SK-N-SH (cell line): Measurements from ENCODE around the gene SCAMP5. TPM values are rescaled to one million over a fixed set of nuclear protein-coding genes. Genes with fewer than 3 reads are reported as not detected.

Experiments used
- CTCF ChIA-PET: fragments of 300-600, 350-600 bp; formaldehyde crosslinking; extraction: SDS; loops from one replicate; lab custom pipeline; 2021; lab: Yijun Ruan, JAX
- POLR2A ChIA-PET: fragments of 350-600 bp; sonication (Branson Sonifier 250); formaldehyde crosslinking; extraction: SDS; loops from one replicate; lab custom pipeline; 2020; ENCODE audit warnings: antibody characterized with exemption, inconsistent platforms; lab: Yijun Ruan, JAX
- DNase-seq: peaks from one replicate; pipeline ENCODE4 v3.0.0; 2012
- H2AFZ ChIP-seq: fragments of 200-600 bp; sonication (generic); 2 replicates; pipeline ENCODE4 v1.8.1; 2016; ENCODE audit warnings: antibody characterized with exemption, mild to moderate bottlenecking, low read depth
- H3F3A ChIP-seq: fragments of 200-600 bp; sonication (generic); replicated peaks from 2 replicates; pipeline ENCODE3; 2016; ENCODE audit warnings: antibody characterized with exemption, mild to moderate bottlenecking; ENCODE audit not compliant: insufficient read depth
- H3K27ac ChIP-seq, 2 experiments: fragments of 200-500 bp in 1 of 2; fragments of 200-600 bp in 1 of 2; sonication (Bioruptor generic) in 1 of 2; sonication (generic), shearing (Covaris generic) in 1 of 2; 2 replicates each; pipeline versions ENCODE4 v1.5.1 to v1.6.1; 2014 to 2016; ENCODE audit warnings: low read depth in 2 of 2, inconsistent platforms in 1 of 2, low read length in 1 of 2, mild to moderate bottlenecking in 1 of 2, mixed read lengths in 1 of 2
- H3K27me3 ChIP-seq: fragments of 200-600 bp; sonication (generic), shearing (Covaris generic); 2 replicates; pipeline ENCODE4 v1.6.1; 2016; ENCODE audit warnings: mixed run types; ENCODE audit not compliant: insufficient read depth
- H3K36me3 ChIP-seq, 2 experiments: fragments of 200-500 bp in 1 of 2; fragments of 200-600 bp in 1 of 2; sonication (Bioruptor generic) in 1 of 2; sonication (generic) in 1 of 2; replicated peaks in 1 of 2; 2 replicates each; pipeline versions ENCODE3 to v1.5.1; 2014 to 2016; ENCODE audit warnings: low read length in 1 of 2, mild to moderate bottlenecking in 1 of 2; ENCODE audit not compliant: insufficient read depth in 2 of 2, control insufficient read depth in 1 of 2
- H3K4me1 ChIP-seq, 2 experiments: fragments of 200-500 bp in 1 of 2; fragments of 200-600 bp in 1 of 2; sonication (Bioruptor generic) in 1 of 2; sonication (generic), shearing (Covaris generic) in 1 of 2; 2 replicates each; pipeline versions ENCODE4 v1.5.1 to v1.6.1; 2014 to 2016; ENCODE audit warnings: low read depth in 1 of 2, low read length in 1 of 2, mixed run types in 1 of 2; ENCODE audit not compliant: insufficient read depth in 2 of 2, control insufficient read depth in 1 of 2
- H3K4me2 ChIP-seq: fragments of 200-600 bp; sonication (generic), shearing (Covaris generic); 2 replicates; pipeline ENCODE4 v1.6.1; 2017; ENCODE audit warnings: mixed run types
- H3K4me3 ChIP-seq, 2 experiments: fragments of 200-500 bp in 1 of 2; fragments of 200-600 bp in 1 of 2; sonication (Bioruptor generic) in 1 of 2; sonication (generic), shearing (Covaris generic) in 1 of 2; 2 replicates each; pipeline versions ENCODE4 v1.5.1 to v1.8.1; 2014 to 2016; ENCODE audit warnings: low read depth in 2 of 2, inconsistent platforms in 1 of 2, low read length in 1 of 2, mild to moderate bottlenecking in 1 of 2, mixed read lengths in 1 of 2, moderate library complexity in 1 of 2
- H3K79me2 ChIP-seq: fragments of 200-600 bp; sonication (generic); 2 replicates; pipeline ENCODE4 v1.8.1; 2017; ENCODE audit warnings: mild to moderate bottlenecking; ENCODE audit not compliant: insufficient read depth
- H3K9ac ChIP-seq: fragments of 200-600 bp; sonication (generic); 2 replicates; pipeline ENCODE4 v1.6.1; 2017; ENCODE audit warnings: mixed run types
- H3K9me2 ChIP-seq: fragments of 200-600 bp; sonication (generic); 2 replicates; pipeline ENCODE4 v1.6.1; 2017; ENCODE audit warnings: mixed run types
- H3K9me3 ChIP-seq: fragments of 200-600 bp; sonication (generic); 2 replicates; pipeline ENCODE4 v1.6.1; 2017; ENCODE audit warnings: mixed run types, mild to moderate bottlenecking, moderate library complexity
- H4K20me1 ChIP-seq: fragments of 200-600 bp; sonication (generic); 2 replicates; pipeline ENCODE4 v1.6.1; 2017; ENCODE audit warnings: mild to moderate bottlenecking, mixed run types; ENCODE audit not compliant: insufficient read depth
- CHD2 ChIP-seq: fragments of 150-350 bp; IDR thresholded peaks from 2 replicates; pipeline ENCODE4 v1.6.1; 2018; ENCODE audit warnings: low read length; ENCODE audit not compliant: partially characterized antibody
- FOXM1 ChIP-seq: IDR thresholded peaks from 2 replicates; pipeline ENCODE4 v1.4.0; 2012; ENCODE audit warnings: low read depth, mild to moderate bottlenecking
- JUND ChIP-seq: IDR thresholded peaks from 2 replicates; pipeline ENCODE4 v1.4.0; 2012
- MXI1 ChIP-seq: IDR thresholded peaks from 2 replicates; pipeline ENCODE4 v1.6.1; 2012; ENCODE audit warnings: mild to moderate bottlenecking, low read depth, low read length, improper control_type of control experiment
- POLR2AphosphoS5 ChIP-seq: IDR thresholded peaks from 2 replicates; pipeline ENCODE4 v1.6.1; 2012; ENCODE audit warnings: low read depth, low read length
- RCOR1 ChIP-seq: fragments of 150-350 bp; IDR thresholded peaks from 2 replicates; pipeline ENCODE4 v1.6.1; 2017; ENCODE audit warnings: antibody characterized with exemption, low read length
- SMC3 ChIP-seq: IDR thresholded peaks from 2 replicates; pipeline ENCODE4 v1.6.1; 2012; ENCODE audit warnings: low read depth, low read length, improper control_type of control experiment
- TAF1 ChIP-seq: IDR thresholded peaks from 2 replicates; pipeline ENCODE4 v1.6.1; 2012; ENCODE audit warnings: low read depth, mild to moderate bottlenecking, low read length, moderate library complexity, borderline replicate concordance
- TCF12 ChIP-seq: IDR thresholded peaks from 2 replicates; pipeline ENCODE4 v1.4.0; 2012
- WGBS: methylation state at CpG from one replicate; pipeline ENCODE4 v1.1.6; 2017; ENCODE audit warnings: low lambda C conversion rate; 5-methylcytosine and 5-hydroxymethylcytosine counted together
- polyA plus RNA-seq, 3 experiments: library from polyadenylated mRNA; depleted of rRNA; stranded (reverse); fragments of >200 nt; gene quantifications; 2 replicates each; pipeline ENCODE4 v1.2.3, GENCODE V29; 2012
- TF ChIP-seq, protein P1 (sequence below): fragments of 150-350 bp; IDR thresholded peaks from 2 replicates; pipeline ENCODE4 v1.6.1; 2017; ENCODE audit warnings: antibody characterized with exemption, low read length, low read depth, borderline replicate concordance
- TF ChIP-seq, protein P2 (sequence below): fragments of 200-600 bp; sonication (generic); IDR thresholded peaks from 2 replicates; pipeline ENCODE4 v1.6.1; 2017; ENCODE audit warnings: antibody characterized with exemption, mild to moderate bottlenecking, moderate library complexity
- TF ChIP-seq, protein P3 (sequence below): IDR thresholded peaks from 2 replicates; pipeline ENCODE4 v1.4.0; 2012; ENCODE audit warnings: low read depth

SCAMP5 gene
- polyA plus RNA-seq, 1 of the 3 experiments (the other 2 are of a cell fraction): 27.9 TPM

GRCh38 chr15:75044258-75044878 is 49.0 kb downstream of the SCAMP5 start:
- H3K36me3 ChIP-seq: no peaks in the 10 kb centered on the region
- H3K79me2 ChIP-seq: no peaks in the 10 kb centered on the region
- peaks cover 19 to 46% of the 10 kb centered on the region in 2 experiments; a peak in 3 of 4 replicates for H3K4me1 ChIP-seq
- peaks cover 8% of the 10 kb centered on the region for H3F3A ChIP-seq
- TF ChIP-seq TCF12: no peak
- TF ChIP-seq, protein P1, sequence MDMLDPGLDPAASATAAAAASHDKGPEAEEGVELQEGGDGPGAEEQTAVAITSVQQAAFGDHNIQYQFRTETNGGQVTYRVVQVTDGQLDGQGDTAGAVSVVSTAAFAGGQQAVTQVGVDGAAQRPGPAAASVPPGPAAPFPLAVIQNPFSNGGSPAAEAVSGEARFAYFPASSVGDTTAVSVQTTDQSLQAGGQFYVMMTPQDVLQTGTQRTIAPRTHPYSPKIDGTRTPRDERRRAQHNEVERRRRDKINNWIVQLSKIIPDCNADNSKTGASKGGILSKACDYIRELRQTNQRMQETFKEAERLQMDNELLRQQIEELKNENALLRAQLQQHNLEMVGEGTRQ: no peak
- no peak for TF ChIP-seq FOXM1
- no peak for TF ChIP-seq MXI1
- TF ChIP-seq, protein P2, sequence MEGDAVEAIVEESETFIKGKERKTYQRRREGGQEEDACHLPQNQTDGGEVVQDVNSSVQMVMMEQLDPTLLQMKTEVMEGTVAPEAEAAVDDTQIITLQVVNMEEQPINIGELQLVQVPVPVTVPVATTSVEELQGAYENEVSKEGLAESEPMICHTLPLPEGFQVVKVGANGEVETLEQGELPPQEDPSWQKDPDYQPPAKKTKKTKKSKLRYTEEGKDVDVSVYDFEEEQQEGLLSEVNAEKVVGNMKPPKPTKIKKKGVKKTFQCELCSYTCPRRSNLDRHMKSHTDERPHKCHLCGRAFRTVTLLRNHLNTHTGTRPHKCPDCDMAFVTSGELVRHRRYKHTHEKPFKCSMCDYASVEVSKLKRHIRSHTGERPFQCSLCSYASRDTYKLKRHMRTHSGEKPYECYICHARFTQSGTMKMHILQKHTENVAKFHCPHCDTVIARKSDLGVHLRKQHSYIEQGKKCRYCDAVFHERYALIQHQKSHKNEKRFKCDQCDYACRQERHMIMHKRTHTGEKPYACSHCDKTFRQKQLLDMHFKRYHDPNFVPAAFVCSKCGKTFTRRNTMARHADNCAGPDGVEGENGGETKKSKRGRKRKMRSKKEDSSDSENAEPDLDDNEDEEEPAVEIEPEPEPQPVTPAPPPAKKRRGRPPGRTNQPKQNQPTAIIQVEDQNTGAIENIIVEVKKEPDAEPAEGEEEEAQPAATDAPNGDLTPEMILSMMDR: no peak
- no peak for TF ChIP-seq CHD2
- TF ChIP-seq SMC3: no peak
- TF ChIP-seq TAF1: no peak
- ChIA-PET POLR2A (no interaction called here), CTCF (interaction anchor here (1.4 to 3.6 kb wide), 5 partner anchors 9 to 264 kb away, joined by 3 to 21 read pairs (median 3); partner anchors contain the start of gene C15orf39)
- H3K9ac ChIP-seq: no peak overlapping the region
- H3K27ac ChIP-seq: peak overlapping the region in 1 of 2 experiments; percentile 54; a peak in 2 of 4 replicates
- H3K27me3 ChIP-seq: no peaks in the 10 kb centered on the region
- H3K4me3 ChIP-seq: no peak overlapping the region
- no peak overlapping the region for H3K4me2 ChIP-seq
- whole genome bisulfite sequencing: 95% methylated on average over 10 of the region's 14 CpGs
- H3K9me3 ChIP-seq: no peaks in the 10 kb centered on the region
- DNase-seq: no peak
- no peak overlapping the region for H2AFZ ChIP-seq
- H4K20me1 ChIP-seq: no peaks in the 10 kb centered on the region
- H3K9me2 ChIP-seq: no peaks in the 10 kb centered on the region

DNA sequence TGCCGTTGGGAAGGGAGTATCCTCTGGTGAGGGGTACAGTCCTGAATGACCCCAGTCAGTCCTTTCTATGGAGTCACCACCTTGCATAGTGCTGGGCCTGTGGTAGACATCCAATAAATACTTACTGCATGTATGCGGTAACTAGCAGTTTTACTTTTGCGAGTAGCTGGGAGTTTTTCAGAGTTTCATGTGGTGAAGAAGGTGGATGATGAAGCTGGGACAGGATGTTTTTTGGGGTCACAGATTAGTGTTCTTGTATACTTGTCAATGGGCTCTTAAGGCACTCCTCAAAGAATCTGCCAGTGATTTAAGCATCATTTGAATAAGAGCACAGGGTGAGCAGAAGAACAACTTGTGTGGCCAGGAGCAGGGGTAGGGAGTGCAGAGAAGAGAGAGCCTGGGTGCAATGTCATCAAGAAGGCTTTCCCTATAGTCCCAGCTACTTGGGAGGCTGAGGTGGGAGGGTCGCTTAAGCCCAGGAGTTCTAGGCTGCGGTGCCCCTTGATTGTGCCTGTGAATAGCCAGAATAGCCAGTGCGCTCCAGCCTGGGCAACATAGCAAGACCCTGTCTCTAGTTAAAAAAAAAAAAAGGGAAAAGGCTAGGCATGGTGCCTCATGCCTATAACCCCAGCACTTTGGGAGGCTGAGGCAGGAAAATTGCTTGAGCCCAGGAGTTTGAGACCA is 50.1 kb downstream of the SCAMP5 start:
- H3K27ac ChIP-seq: no peak overlapping the region

More for the DNA sequence above, 50.1 kb downstream of the SCAMP5 start:
- ChIA-PET POLR2A (no interaction called here), CTCF (interaction anchor here (1.4 kb wide), 1 partner anchor 36 kb away, joined by 3 read pairs; no protein-coding TSS in a partner anchor)
- H3F3A ChIP-seq: peaks cover 8% of the 10 kb centered on the region
- H2AFZ ChIP-seq: no peak overlapping the region
- H3K4me1 ChIP-seq: peaks cover 19 to 57% of the 10 kb centered on the region in 2 experiments; a peak in 3 of 4 replicates
- TF ChIP-seq JUND (no peak), RCOR1 (no peak), POLR2AphosphoS5 (no peak)
- TF ChIP-seq, protein P3, sequence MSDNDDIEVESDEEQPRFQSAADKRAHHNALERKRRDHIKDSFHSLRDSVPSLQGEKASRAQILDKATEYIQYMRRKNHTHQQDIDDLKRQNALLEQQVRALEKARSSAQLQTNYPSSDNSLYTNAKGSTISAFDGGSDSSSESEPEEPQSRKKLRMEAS: no peak
- no peaks in the 10 kb centered on the region for H4K20me1 ChIP-seq
- H3K4me3 ChIP-seq: no peak overlapping the region
- H3K9ac ChIP-seq: no peak overlapping the region
- no peaks in the 10 kb centered on the region for H3K79me2 ChIP-seq
- H3K9me3 ChIP-seq: no peaks in the 10 kb centered on the region
- 95% methylated on average over 6 of the region's 6 CpGs for WGBS
- no peak overlapping the region for H3K4me2 ChIP-seq
- no peaks in the 10 kb centered on the region for H3K36me3 ChIP-seq
- DNase-seq: no peak
- no peaks in the 10 kb centered on the region for H3K27me3 ChIP-seq
- no peaks in the 10 kb centered on the region for H3K9me2 ChIP-seq
